Neural cell (in vitro differentiated cells): ENCODE measurements around the gene GPHN.

ENCODE experiments used
- EZH2 ChIP-seq: fragments of 200-600, 300-800 bp; shearing (Covaris generic), sonication (generic); IDR thresholded peaks from 2 replicates; pipeline ENCODE4 v1.6.1; 2014; ENCODE audit warnings: antibody characterized with exemption, low read length, borderline replicate concordance, mild to moderate bottlenecking; ENCODE audit not compliant: insufficient read depth, poor library complexity, severe bottlenecking
- POLR2AphosphoS5 ChIP-seq: IDR thresholded peaks from 2 replicates; pipeline ENCODE4 v1.6.1; 2012
- SMC3 ChIP-seq: fragments of 450-650 bp; conservative IDR thresholded peaks from 2 replicates; pipeline ENCODE4 v1.6.1; 2014; ENCODE audit warnings: antibody characterized with exemption, mild to moderate bottlenecking, moderate library complexity; ENCODE audit not compliant: poor library complexity
- TAF1 ChIP-seq: IDR thresholded peaks from 2 replicates; pipeline ENCODE4 v1.6.1; 2012; ENCODE audit warnings: low read depth
- TF ChIP-seq, protein P1 (sequence below): fragments of 450-650 bp; IDR thresholded peaks from 2 replicates; pipeline ENCODE4 v1.5.1; 2014; ENCODE audit warnings: antibody characterized with exemption, mild to moderate bottlenecking, moderate library complexity; ENCODE audit not compliant: poor library complexity, severe bottlenecking
- TF ChIP-seq, protein P2 (sequence below): IDR thresholded peaks from 2 replicates; pipeline ENCODE4 v1.6.1; 2012; ENCODE audit warnings: borderline replicate concordance

DNA sequence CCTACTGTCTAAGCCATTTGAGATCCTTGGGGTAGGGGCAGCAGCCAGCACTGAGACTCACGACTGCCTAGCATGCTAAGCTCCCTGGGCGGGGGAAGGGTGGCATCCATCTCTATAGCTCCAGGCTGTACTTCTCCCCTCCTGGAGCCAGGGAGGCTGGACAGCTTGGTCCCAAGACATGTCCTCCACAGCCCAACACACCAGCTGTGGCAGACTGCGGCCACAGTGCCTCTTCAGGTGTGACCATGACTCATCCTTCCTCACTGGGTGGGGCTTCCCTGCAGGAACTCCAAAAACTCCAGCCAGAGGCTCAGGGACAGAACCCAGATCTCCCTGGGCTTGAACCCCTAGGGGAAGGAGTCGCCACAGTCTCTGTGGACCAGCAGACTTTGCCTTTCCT, 193.9 kb downstream of the GPHN start:
- TF ChIP-seq, protein P1, sequence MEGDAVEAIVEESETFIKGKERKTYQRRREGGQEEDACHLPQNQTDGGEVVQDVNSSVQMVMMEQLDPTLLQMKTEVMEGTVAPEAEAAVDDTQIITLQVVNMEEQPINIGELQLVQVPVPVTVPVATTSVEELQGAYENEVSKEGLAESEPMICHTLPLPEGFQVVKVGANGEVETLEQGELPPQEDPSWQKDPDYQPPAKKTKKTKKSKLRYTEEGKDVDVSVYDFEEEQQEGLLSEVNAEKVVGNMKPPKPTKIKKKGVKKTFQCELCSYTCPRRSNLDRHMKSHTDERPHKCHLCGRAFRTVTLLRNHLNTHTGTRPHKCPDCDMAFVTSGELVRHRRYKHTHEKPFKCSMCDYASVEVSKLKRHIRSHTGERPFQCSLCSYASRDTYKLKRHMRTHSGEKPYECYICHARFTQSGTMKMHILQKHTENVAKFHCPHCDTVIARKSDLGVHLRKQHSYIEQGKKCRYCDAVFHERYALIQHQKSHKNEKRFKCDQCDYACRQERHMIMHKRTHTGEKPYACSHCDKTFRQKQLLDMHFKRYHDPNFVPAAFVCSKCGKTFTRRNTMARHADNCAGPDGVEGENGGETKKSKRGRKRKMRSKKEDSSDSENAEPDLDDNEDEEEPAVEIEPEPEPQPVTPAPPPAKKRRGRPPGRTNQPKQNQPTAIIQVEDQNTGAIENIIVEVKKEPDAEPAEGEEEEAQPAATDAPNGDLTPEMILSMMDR, result no peak
- TF ChIP-seq POLR2AphosphoS5 (no peak), EZH2 (no peak), SMC3 (no peak), TAF1 (no peak)
- TF ChIP-seq, protein P2, sequence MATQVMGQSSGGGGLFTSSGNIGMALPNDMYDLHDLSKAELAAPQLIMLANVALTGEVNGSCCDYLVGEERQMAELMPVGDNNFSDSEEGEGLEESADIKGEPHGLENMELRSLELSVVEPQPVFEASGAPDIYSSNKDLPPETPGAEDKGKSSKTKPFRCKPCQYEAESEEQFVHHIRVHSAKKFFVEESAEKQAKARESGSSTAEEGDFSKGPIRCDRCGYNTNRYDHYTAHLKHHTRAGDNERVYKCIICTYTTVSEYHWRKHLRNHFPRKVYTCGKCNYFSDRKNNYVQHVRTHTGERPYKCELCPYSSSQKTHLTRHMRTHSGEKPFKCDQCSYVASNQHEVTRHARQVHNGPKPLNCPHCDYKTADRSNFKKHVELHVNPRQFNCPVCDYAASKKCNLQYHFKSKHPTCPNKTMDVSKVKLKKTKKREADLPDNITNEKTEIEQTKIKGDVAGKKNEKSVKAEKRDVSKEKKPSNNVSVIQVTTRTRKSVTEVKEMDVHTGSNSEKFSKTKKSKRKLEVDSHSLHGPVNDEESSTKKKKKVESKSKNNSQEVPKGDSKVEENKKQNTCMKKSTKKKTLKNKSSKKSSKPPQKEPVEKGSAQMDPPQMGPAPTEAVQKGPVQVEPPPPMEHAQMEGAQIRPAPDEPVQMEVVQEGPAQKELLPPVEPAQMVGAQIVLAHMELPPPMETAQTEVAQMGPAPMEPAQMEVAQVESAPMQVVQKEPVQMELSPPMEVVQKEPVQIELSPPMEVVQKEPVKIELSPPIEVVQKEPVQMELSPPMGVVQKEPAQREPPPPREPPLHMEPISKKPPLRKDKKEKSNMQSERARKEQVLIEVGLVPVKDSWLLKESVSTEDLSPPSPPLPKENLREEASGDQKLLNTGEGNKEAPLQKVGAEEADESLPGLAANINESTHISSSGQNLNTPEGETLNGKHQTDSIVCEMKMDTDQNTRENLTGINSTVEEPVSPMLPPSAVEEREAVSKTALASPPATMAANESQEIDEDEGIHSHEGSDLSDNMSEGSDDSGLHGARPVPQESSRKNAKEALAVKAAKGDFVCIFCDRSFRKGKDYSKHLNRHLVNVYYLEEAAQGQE, result no peak
